HUDEP-2 (cell line): ENCODE data around the gene LEKR1.
A peak's percentile ranks its signal among the peaks of the same experiment; 100 is the strongest.
"Not testable (repeated sequence)": the region's sequence is repeated elsewhere in the genome, so short reads cannot be mapped to it uniquely, and the experiment has no call there.

ENCODE experiments used
- DNase-seq, 76 experiments: peaks; one replicate each; lab custom pipeline; 2025; ENCODE audit not compliant: unreplicated experiment in 76 of 76; lab: John Stamatoyannopoulos, UW

Gene LEKR1

DNA sequence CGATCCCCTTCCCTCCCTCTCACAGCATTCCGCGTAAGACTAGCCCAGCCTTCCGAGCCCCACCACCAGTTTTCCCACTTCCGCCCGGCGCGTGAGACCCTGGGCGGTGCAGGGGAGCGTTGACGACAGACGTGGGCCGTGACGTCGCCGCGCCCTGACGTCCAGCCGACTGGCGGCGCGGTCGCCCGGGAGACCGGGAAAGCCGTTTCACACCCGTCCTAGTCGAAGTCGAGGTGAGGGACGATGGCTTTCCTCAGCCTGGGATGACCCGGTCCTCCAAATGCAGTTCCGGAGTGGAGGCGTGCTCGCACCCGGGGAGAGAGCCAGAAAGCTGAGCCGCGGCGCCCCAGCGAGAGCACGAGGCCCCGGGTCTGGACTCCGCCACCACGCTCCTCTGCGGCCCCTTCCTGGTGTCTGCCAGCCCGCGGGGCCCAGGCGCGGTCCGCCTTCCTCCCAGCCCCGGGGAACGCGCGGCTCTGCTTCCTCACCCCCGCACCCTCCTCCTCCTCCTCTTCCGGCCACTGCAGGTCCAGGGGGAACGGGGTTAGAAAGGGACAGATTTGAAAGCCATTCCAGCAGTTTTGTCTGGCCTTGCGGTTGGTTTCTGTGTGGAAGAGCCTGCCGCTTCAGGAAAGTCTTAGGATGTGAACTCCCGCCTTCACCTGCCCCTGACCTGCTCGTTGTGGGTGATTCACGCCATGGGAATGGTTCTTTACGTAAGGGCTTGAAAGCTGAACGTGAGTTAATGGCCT lies at the start of gene LEKR1:
Gene LEKR1 (plus strand): TSS at position 210 of the 752 bp plus-strand sequence. CDS start 2,977 bp downstream, outside the sequence.
- DNase-seq: peak in 74 of 76 experiments; percentile 27 to 86 (median 70)

DNA sequence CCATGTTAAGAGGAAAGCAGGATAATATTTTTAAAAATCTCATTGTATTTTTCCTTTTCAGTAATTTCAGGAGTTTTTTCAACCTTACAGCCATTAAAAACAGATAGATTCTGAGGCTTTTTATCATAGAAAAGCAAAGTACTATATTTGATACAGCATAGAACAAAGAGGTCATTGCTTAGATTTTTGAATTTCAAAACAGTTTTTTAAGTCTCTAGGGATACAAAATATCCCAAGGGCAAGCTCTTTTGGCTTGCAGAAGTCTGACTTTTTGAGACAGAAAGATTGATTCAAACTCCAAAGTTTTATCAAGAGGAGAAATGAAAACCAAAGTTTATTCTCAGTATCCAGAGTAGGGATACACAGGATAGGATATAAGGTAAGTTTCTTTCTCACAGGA lies 49.3 kb upstream of the LEKR1 start:
- DNase-seq: no peak

DNA sequence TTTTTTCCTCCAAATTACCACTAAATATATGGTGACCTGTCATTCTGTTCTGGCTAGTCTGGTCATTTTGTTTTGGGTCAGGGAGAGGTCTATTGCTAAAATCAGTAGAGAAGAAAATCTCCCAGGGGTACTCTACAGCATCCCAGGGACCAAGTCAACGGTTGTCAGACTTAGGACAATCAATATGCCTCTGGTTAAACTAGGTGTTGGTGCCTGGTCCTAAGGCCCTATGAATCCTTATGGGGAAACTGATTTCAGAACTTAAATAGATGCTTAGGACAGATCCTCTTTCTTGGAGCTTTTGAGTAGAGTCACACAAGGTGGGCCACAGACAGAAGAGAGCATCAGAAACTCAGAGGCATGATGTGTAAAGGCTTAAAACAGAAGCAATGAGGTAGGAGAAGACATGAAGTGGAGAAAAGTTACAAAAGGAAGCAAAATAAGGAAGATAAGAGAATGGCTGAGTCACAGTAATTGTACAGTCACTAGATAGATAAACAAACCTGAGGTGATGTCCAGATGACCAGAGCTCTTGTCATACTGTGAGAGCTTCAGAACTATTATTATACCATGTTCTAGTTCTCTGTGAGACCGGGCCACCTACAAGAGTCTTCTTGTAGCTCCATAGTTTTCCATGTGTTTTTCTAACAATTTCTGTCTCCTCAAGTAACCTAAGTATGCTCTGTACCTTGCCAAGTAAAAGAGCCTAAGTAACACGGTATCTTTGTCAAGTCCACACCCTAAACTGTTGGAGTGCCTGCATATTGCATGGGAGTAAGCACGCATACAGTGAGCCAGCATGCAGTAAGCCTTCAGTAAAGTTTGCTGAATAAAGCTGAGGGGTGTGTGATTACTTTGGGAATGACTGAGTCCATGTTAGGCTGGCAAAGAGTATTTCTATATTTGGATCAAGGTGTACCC lies 44.6 kb upstream of the LEKR1 start:
- peak in 40 of 76 experiments; percentile 4 to 71 (median 34) for DNase-seq

DNA sequence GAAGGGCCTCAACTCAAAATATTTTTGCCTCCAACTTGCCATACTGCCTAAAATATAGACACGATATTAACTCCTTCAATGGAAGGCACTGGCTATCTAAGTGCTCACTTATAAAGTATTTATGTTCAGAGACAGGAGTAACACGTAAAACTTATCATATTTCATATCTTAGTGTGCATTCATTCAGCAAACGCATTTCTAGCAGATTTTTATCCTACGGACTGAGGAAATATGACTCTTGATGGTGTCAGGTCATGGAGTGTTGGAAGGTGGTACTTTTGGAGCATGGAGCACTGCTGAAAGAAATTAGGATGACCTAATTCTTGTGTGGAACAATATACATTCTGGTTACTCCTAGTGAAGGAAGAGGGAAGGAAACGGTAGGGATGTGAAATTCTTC lies 43.8 kb upstream of the LEKR1 start:
- DNase-seq: no peak

DNA sequence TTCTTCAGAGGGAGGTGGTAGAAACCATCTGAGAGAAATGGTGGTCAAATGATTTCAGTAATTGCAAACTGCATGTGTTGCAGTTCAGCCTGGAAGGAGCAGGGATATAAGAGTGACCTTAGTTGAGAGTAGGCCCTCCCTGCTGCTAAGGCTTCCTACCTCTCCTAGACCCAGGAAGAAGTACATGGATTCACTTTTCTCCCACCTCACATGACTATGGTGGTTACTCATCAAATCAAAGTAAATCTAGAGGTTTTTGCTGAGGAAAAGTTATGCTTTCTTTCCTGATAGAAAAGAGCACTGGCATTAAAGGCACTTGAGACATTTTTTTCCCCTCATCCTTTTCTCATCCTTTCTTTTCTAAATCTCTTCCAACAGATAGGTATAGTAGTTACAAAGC lies 43.2 kb upstream of the LEKR1 start:
- no peak for DNase-seq

DNA sequence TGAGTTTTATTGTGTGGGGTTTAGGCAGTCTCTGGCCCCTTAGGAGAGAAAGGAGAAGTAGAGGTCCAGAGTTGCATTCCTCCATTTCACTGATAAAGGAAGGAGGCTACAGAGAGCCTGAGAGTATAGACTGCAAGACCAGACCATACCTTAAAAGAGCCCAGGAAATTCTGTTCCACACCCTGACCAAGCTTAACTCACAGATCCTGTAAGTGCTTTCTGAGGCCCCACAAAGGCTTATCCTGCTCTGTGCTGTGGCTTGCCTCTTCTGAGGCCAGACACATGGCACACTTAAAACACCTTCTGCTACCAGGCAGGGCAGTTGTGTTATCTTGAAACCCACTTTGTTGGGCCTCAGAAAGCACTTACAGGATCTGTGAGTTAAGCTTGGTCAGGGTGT lies 39.2 kb upstream of the LEKR1 start:
- peak in 15 of 76 experiments; percentile 3 to 46 (median 15) for DNase-seq

DNA sequence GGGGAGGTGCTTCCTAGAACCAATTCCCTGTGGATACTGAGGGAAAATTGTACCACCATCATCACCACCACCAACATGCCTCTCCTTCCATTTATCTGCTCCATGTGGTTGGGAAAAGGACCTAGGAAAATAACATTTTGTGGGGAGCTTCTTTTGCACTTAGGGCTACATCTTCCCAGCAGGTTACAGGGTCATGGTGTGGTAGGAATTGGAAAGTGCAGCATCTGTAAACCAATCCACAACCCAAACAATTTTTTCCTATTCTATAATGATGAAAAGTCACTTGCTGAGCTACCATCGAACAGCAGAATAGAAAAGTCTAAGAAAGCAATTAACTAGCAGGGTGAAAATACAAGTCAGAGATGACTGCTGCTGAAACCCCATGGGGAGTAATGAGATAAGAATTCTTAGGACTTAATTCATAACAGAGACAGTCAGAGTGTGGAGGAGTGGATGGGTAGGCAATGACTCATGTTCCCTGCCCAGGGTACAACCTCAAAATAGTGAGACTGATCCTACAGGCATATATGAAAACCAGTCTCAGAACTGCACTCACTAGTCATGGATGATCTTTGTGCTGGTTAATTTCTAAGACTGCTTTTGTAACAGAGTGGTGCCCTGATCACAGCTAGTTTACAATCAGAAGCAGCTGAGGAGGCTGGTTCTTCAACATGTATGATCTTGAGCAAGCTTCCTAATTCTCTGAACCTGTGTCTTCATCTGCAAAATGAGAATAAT lies 38.1 kb upstream of the LEKR1 start:
- DNase-seq: peak in 53 of 76 experiments; percentile 2 to 81 (median 42)

DNA sequence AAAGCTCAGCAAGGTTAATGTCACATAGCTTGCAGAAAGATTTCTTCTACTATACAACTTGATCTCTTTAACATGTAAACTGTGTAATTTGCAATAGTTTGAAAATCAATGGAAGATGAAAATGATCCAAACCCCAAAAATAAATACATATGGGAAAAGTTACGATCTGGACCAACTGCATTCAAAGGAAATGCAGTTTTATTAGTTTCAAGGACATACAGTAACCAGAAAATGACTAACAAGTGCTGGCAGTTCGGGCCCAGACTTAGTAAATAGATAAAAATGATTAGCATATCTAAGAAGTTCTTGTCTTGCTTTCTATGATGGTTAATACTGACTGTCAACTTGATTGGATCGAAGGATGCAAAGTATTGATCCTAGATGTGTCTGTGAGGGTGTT lies 37.3 kb upstream of the LEKR1 start:
- DNase-seq: no peak

DNA sequence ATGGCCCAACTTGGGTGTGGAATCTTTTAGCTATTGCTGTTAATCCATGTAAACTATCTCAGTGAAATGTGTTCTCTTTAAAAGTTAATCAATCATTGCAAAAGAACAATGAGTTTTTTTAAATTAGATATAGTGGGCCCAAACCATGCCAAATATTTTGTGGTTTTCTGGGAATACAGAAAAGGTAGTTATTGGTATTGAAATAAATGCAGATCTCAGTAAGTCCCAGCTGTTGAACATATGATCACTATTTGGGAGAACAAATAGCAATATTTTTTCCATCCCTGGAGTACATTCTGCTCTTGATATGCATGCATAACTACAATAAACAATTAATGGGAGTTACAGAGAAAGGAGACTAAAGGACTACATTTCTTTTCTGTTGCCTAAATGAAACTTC lies 36.0 kb upstream of the LEKR1 start:
- DNase-seq: no peak

DNA sequence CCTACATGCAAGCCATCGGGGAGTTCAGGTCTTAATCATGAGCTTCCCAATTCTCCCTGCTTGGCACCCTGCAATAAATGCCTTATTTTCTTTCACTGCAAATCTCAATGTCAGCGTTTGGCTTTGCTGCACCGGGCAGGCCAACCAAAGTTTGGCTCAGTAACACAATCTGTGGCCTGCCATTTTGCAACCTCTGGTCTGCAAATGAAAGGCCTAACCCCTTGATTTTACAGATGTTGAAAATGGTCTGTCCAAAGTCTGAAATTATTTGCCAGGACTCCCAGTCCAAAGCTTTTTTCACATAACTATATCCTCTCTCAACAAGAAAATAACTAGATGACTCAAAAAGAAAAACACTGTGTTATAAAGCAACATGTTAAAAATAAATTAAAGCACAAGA lies 34.0 kb upstream of the LEKR1 start:
- no peak for DNase-seq

DNA sequence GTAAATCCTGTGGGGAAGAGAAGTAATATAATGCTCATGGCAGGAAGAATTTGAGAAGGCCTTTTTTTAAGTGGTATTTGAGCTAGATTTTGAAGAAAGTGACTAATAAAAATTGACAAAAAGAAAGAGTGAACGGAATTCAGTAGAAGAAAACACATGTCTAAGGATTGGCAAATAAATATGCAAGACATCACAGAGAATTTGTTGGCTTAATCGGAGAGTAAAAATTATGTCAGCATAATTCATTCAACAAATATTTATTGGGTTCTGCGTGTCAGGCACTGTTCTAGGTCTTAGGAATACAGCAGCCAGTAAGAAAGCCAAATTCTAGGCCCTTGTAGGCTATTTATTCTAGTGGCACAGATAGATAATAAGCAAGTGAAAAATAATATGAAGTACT lies 33.6 kb upstream of the LEKR1 start:
- no peak for DNase-seq

DNA sequence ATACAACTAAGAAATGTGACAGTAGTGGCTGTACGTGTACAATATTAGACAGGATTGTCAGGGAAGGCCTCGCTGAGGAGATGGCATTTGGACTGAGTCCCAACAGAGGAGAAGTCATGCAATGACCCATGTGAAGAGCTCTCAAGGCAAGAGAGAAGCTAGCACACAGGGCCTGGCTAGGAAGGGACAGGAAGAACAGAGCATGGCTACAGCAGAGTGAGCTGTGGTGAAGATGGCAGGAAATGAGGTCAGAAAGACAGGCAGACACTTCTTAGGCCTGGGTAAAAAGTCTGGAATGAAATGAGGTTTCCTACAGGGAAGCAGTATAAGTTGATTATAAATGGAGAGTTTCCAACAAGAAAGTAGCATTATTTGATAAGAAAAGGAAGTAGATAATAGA lies 33.2 kb upstream of the LEKR1 start:
- no peak for DNase-seq

DNA sequence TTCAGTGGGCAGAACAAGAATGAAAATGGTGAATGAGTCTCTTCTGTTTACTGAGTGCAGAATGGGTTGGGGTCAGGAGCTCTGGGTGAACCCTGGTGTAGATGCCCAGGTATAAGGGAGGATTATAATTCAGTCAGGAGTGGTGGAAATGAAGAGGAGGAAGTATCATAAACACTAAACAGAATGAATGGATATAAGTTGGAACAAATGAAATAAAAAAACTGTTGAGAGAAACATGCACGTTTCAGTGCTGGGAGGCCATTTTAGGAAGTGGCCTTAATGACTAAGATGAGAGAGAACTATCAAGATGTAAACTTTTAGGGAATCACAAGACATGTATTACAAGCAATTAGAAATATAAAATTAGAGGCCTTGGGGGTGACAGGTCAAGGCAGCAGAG lies 32.8 kb upstream of the LEKR1 start:
- no peak for DNase-seq

DNA sequence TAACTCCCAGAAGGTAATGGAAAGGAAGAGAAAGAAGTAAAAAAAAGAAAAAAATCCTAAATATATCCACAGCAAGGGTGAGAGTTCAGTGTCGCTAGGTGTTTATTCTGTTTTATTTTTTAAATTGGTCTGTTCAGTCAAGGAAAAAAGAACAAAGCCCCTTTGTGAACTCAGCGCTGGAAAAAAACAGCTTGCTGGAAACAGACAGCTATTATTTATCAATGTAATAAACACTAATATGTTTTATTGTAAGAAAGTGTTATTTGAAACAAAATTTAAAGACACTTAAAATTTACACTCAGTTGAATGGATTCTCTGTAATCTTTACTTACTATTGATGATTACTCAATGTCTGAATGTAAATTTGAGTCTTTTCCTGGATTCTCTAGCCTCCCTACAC lies 32.3 kb upstream of the LEKR1 start:
- DNase-seq: no peak

DNA sequence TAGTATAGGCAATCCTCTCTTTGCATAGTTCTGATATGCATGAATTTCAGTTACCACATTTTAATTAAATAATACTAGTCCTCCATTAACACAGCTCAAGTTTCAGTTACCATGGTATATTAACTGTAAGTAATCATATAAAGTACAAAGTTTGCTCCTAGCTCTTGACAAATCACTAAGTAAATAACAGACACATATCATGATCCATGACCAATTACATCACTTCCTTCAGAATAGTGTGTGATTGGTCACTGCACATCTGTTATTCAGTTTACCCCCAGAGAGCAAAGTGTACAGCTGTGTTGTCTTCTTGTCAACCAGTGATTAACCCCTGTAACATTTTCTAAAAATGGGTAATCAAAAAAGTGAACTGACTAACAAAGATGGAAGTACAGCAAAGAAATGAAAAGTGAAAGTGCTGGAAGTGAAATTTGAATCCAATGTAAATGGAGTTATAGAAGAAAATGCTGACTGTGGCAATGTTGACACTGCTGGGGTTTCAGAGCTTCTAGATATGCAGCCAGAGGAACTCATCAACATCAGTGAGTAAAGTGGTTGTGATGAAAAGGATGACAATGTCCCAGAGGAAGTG lies 30.2 kb upstream of the LEKR1 start:
- no peak for DNase-seq

DNA sequence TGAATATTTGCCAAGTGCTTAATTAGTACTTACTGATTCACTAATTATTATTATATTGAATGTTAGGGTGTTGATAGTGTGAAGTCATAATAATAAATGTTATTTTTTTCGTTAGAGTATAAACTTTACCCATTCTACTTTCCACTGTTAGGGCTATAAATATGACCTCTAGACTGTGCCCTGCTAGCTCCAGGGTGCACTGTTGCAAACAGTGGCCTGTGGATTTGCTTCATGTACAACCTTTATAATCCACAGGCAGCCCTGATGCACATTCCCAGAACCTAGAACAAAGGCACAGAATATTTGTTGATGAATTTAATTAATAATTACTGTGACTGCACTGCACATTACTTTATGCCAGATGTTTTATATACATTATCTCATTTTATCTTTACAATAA lies 28.8 kb upstream of the LEKR1 start:
- DNase-seq: no peak

DNA sequence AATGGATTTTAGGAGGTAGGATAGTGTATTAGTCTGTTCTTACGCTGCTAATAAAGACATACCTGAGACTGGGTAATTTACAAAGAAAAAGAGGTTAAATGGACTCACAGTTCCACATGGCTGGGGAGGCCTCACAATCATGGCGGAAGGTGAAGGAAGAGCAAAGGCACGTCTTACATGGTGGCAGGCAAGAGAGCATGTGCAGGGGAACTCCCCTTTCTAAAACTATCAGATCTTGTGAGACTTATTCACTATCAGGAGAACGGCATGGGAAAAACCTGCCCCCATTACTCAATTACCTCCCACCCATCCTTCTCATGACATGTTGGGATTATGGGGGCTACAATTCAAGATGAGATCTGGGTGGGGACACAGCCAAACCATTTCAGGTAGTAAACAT lies 25.9 kb upstream of the LEKR1 start:
- DNase-seq: not testable (repeated sequence)

DNA sequence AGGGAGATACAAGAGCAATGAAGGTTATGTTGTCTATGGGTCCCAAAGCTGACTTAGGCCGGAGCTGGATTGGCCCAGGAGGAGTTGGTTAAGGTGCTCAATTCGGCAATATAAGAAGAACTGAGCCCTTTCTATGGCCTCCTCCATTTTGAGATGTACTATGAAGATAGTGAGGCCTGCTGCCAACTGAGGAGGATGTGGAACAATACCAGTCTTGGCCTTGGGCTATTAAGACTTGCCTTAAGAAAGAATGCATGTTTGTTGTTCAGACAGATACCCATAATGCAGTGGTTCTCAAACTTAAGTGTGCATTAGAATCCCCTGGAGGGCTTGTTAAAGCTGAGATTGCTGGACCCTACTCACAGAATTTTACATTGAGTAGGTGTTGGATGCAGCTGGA lies 24.4 kb upstream of the LEKR1 start:
- peak in 1 of 76 experiments; percentile 17 for DNase-seq

DNA sequence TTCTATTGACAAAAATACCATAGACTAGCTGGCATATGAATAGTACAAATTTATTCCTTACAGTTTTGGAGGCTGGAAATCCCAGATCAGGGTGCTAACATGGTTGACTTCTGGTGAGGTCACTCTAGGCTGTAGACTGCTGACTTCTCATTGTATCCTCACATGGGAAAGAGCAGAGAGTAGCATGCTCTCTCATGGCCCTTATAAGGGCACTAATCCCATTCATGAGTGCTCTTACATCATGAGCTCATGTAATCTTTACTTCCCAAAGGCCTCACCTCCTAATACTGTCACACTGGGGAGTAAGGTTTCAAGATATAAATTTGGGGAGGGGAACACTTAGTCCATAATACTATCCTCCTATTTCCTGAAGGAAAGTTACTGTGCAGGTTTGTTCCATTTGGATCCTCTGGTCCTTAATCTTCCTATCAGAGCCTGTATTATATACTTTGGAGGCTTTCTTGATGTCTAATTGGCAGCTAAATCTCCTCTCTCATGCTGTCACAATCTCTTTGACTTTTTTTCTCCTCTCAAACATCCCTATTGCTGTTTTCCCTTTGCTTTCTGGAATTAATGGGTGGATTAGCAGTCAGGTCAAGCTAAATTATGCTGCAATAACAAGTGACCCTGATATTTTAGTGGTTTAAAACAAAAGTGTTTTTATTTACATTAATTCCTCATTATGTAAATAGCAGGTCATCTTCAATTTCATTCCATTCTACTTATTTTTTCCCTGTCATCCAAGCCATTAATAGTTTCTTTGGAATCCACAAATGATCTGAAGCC lies 23.1 kb upstream of the LEKR1 start:
- no peak for DNase-seq
